Activated CD8-positive, alpha-beta T cell treated with anti-CD3 and anti-CD28 coated beads for 36 hours (primary cell): ENCODE measurements around the gene LDB2. TPM values are rescaled to one million over a fixed set of nuclear protein-coding genes. Genes with fewer than 3 reads are reported as not detected.

Experiments used
- ATAC-seq: fragments of 200-7000 bp; cut with Tn5 transposase; one replicate; pipeline ENCODE4 v1.10.0; 2021; ENCODE audit warnings: mild to moderate bottlenecking, moderate library complexity
- CTCF ChIA-PET: fragments of 350-600 bp; sonication (Branson Sonifier 250); formaldehyde crosslinking; loops from one replicate; lab custom pipeline; 2021; ENCODE audit warnings: antibody characterized with exemption; lab: Charles Lee
- POLR2A ChIA-PET: fragments of 350-600 bp; sonication (Branson Sonifier 250); formaldehyde crosslinking; loops from one replicate; lab custom pipeline; 2021; ENCODE audit warnings: antibody characterized with exemption; lab: Charles Lee
- DNase-seq: peaks from one replicate; pipeline ENCODE4 v3.0.0-alpha.2; 2020
- H3K27ac Mint-ChIP-seq: one replicate; pipeline ENCODE4 v1.8.0; 2021; ENCODE audit warnings: mild to moderate bottlenecking, mixed read lengths
- H3K27me3 Mint-ChIP-seq: one replicate; pipeline ENCODE4 v1.8.0; 2021; ENCODE audit warnings: mixed read lengths
- H3K36me3 Mint-ChIP-seq: one replicate; pipeline ENCODE4 v1.8.0; 2021; ENCODE audit warnings: low read depth, mixed read lengths
- H3K4me1 Mint-ChIP-seq: one replicate; pipeline ENCODE4 v1.8.0; 2021; ENCODE audit warnings: low read depth, mixed read lengths
- H3K4me3 Mint-ChIP-seq: one replicate; pipeline ENCODE4 v1.8.0; 2021; ENCODE audit warnings: mild to moderate bottlenecking, moderate library complexity, mixed read lengths
- H3K9me3 Mint-ChIP-seq: one replicate; pipeline ENCODE4 v1.8.0; 2021; ENCODE audit warnings: mixed read lengths
- CTCF ChIP-seq: fragments of 200-600 bp; IDR thresholded peaks from one replicate; pipeline ENCODE4 v1.8.0; 2022; ENCODE audit warnings: antibody characterized with exemption, mild to moderate bottlenecking
- intact Hi-C: fragments of 100-400 bp; cut with micrococcal nuclease; formaldehyde crosslinking; loops from one replicate; pipeline ENCODE4 v1.10.0; 2022
- total RNA-seq, 2 experiments: library from RNA; stranded (reverse); gene quantifications; one replicate each; pipeline ENCODE4 v1.2.3, GENCODE V29; 2021

Gene LDB2
- total RNA-seq, 2 experiments from 2014 or later, result not detected

GRCh38 chr4:16807355-16807754, 91.1 kb downstream of the LDB2 start:
- Mint-ChIP-seq H3K4me3 (no peak overlapping the region), H3K36me3 (no peaks in the 10 kb centered on the region), H3K27me3 (peaks cover 7% of the 10 kb centered on the region), H3K9me3 (no peaks in the 10 kb centered on the region), H3K27ac (no peak overlapping the region), H3K4me1 (no peaks in the 10 kb centered on the region)
- intact Hi-C loops, result no loop called here
- POLR2A ChIA-PET, result no interaction called here
- DNase-seq (no peak), ATAC-seq (no peak)
- TF ChIP-seq CTCF, result no peak
- CTCF ChIA-PET, result interaction anchor here (3.4 kb wide), 1 partner anchor 14 kb away, joined by 14 read pairs; no protein-coding TSS in a partner anchor

GRCh38 chr4:16804581-16804980, 93.9 kb downstream of the LDB2 start:
- H3K27me3 Mint-ChIP-seq, result peaks cover 4% of the 10 kb centered on the region
- ChIA-PET CTCF (interaction anchor here (1.2 to 1.3 kb wide), 2 partner anchors 10 to 112 kb away, joined by 3 to 5 read pairs; no protein-coding TSS in a partner anchor), POLR2A (no interaction called here)
- ATAC-seq (no peak), DNase-seq (no peak)
- H3K27ac Mint-ChIP-seq, result no peak overlapping the region
- intact Hi-C loops, result no loop called here
- TF ChIP-seq CTCF, result no peak
- H3K36me3 Mint-ChIP-seq, result no peaks in the 10 kb centered on the region
- H3K4me1 Mint-ChIP-seq, result no peaks in the 10 kb centered on the region
- no peaks in the 10 kb centered on the region for H3K9me3 Mint-ChIP-seq
- H3K4me3 Mint-ChIP-seq, result no peak overlapping the region

- Mint-ChIP-seq H3K9me3 (no peaks in the 10 kb centered on the region), H3K36me3 (no peaks in the 10 kb centered on the region), H3K4me1 (no peaks in the 10 kb centered on the region), H3K4me3 (no peak overlapping the region), H3K27me3 (no peaks in the 10 kb centered on the region), H3K27ac (no peak overlapping the region)
- ChIA-PET CTCF (no interaction called here), POLR2A (no interaction called here)
- ATAC-seq, result no peak
- DNase-seq, result no peak
- no peak for TF ChIP-seq CTCF
- intact Hi-C loops, result no loop called here
These were observed 96.4 kb downstream of the LDB2 start for GRCh38 chr4:16802044-16802443.

GRCh38 chr4:16801356-16801755, 97.1 kb downstream of the LDB2 start:
- POLR2A ChIA-PET, result no interaction called here
- DNase-seq (no peak), ATAC-seq (no peak)
- no peaks in the 10 kb centered on the region for H3K36me3 Mint-ChIP-seq
- no peak overlapping the region for H3K4me3 Mint-ChIP-seq
- no peaks in the 10 kb centered on the region for H3K9me3 Mint-ChIP-seq
- intact Hi-C loops, result no loop called here
- H3K27me3 Mint-ChIP-seq, result no peaks in the 10 kb centered on the region
- no peaks in the 10 kb centered on the region for H3K4me1 Mint-ChIP-seq
- TF ChIP-seq CTCF, result no peak
- CTCF ChIA-PET, result no interaction called here
- H3K27ac Mint-ChIP-seq, result no peak overlapping the region

GRCh38 chr4:16794816-16795445, 103.5 kb downstream of the LDB2 start:
- peak; percentile 80 for TF ChIP-seq CTCF
- no peak overlapping the region for H3K27ac Mint-ChIP-seq
- H3K9me3 Mint-ChIP-seq, result no peaks in the 10 kb centered on the region
- DNase-seq (peak; percentile 65), ATAC-seq (no peak)
- no peak overlapping the region for H3K4me3 Mint-ChIP-seq
- H3K4me1 Mint-ChIP-seq, result no peaks in the 10 kb centered on the region
- no peaks in the 10 kb centered on the region for H3K36me3 Mint-ChIP-seq
- POLR2A ChIA-PET, result no interaction called here
- intact Hi-C loops, result loop anchor here (2.0 to 10.0 kb wide), 2 partner anchors 122 to 530 kb away; no protein-coding TSS in a partner anchor
- CTCF ChIA-PET, result interaction anchor here (0.6 to 2.7 kb wide), 19 partner anchors 9 to 653 kb away, joined by 3 to 16 read pairs (median 4); no protein-coding TSS in a partner anchor
- H3K27me3 Mint-ChIP-seq, result no peaks in the 10 kb centered on the region
